ENCODE results near the gene APPBP2.
A peak's percentile ranks its signal among the peaks of the same experiment; 100 is the strongest.

APPBP2 gene, protein sequence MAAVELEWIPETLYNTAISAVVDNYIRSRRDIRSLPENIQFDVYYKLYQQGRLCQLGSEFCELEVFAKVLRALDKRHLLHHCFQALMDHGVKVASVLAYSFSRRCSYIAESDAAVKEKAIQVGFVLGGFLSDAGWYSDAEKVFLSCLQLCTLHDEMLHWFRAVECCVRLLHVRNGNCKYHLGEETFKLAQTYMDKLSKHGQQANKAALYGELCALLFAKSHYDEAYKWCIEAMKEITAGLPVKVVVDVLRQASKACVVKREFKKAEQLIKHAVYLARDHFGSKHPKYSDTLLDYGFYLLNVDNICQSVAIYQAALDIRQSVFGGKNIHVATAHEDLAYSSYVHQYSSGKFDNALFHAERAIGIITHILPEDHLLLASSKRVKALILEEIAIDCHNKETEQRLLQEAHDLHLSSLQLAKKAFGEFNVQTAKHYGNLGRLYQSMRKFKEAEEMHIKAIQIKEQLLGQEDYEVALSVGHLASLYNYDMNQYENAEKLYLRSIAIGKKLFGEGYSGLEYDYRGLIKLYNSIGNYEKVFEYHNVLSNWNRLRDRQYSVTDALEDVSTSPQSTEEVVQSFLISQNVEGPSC

DNA sequence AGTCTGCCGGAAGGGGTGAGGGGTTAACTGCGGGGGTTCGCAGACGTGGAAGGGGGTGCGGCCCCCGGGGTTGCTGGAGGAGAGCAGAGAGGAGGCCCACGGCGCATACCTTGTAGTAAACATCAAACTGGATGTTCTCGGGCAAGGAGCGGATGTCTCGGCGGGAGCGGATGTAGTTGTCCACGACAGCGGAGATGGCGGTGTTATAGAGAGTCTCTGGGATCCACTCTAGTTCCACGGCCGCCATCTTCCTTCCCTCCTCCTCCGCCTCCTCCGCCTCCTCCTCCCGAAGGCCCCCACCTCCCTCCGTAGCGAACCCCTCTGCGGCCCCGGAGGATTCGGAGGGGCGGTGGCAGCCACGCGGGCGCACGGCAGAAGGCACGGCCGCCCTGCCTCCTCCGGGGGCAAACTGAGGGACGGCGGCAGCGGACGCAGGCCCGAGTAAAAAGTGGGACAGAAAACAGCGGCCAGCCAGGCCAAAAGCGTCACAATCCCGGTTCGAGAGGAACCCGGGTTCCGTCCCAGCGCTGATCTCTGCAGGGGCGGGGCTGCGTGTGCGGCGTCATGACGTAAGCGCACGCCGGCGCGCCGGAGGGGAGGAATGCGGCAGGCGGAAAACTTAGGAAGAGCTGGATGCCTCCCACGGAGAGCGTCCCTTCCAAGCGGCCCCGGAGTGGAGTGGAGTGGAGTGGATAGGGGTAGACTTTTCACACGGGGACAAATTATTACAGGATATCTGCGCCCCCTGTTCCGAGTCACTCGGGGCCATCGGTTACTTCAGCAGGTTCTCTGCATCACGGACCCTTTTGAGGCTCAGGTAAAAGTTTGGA lies at the start of gene APPBP2:
TSS of gene APPBP2 (minus strand) at position 558 of the 830 bp plus-strand sequence. CDS start at position 247, 311 bp downstream.
- TF ChIP-seq, protein P1, sequence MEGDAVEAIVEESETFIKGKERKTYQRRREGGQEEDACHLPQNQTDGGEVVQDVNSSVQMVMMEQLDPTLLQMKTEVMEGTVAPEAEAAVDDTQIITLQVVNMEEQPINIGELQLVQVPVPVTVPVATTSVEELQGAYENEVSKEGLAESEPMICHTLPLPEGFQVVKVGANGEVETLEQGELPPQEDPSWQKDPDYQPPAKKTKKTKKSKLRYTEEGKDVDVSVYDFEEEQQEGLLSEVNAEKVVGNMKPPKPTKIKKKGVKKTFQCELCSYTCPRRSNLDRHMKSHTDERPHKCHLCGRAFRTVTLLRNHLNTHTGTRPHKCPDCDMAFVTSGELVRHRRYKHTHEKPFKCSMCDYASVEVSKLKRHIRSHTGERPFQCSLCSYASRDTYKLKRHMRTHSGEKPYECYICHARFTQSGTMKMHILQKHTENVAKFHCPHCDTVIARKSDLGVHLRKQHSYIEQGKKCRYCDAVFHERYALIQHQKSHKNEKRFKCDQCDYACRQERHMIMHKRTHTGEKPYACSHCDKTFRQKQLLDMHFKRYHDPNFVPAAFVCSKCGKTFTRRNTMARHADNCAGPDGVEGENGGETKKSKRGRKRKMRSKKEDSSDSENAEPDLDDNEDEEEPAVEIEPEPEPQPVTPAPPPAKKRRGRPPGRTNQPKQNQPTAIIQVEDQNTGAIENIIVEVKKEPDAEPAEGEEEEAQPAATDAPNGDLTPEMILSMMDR (IDR thresholded peaks at IDR 0.05; ENCODE audit: low read depth, low read length) = no peak
- DNase-seq (ENCODE audit: extremely low read depth, low read depth) = peak; percentile 71

DNA sequence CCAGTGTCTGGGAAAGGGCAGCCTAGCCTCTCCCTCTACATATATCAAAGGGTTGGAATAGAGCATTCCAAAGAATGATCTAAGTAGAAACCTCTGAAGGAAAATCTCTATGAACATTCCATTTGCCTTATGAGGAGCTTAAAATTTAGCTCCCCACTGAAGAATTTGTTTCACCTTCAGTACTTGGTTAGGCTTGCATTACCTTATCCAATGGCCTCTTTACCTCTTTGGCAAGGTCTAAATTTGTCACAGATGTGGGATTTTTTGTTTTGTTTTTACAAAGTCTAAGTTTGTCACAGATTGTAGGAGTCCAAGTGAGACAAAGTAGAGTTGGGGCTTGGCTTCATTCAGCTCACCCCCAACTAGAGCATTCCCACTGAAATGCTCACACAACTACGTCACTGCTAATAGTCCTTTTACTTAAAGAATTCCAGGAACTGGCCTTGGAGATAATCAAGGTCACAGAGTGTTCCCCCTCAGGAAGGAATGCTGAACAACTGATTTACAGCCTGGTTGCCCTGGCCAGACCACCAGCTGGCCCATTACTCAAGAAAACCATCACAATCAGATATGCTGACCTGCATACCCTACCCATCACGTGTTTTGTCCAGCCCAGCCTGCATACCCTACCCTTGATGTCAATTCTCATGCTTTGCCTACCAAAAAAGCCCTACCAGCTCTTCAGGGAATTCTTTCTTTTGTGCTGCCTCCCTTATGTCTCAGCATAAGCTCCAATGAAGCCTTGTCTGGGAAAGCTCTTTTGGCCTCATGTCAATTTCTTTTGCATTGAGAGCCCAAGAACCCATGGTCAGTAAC lies 47.4 kb upstream of the APPBP2 start:
- TF ChIP-seq, protein P1 (IDR thresholded peaks at IDR 0.05; ENCODE audit: low read depth, low read length) = no peak
- no peak for DNase-seq (ENCODE audit: extremely low read depth, low read depth)

DNA sequence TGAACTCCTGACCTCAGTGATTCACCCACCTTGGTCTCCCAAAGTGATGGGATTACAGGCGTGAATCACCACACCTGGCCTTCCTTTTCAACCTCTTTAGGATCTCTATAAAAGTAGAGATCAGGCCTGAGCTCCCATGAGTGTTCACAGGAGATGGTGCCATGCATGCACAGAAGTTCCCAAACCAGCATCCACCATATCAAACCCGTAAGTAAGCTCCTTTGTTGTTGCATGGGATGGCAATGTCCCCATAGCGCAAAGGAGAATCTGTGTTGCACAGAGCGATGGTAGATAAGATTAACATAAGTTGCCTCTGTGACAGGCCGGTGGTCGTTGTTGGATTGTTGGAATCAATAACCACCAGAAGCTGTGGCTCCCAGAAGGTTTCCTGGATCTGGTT lies 39.2 kb upstream of the APPBP2 start:
- TF ChIP-seq, protein P1 (IDR thresholded peaks at IDR 0.05; ENCODE audit: low read depth, low read length) = no peak
- no peak for DNase-seq (ENCODE audit: extremely low read depth, low read depth)

DNA sequence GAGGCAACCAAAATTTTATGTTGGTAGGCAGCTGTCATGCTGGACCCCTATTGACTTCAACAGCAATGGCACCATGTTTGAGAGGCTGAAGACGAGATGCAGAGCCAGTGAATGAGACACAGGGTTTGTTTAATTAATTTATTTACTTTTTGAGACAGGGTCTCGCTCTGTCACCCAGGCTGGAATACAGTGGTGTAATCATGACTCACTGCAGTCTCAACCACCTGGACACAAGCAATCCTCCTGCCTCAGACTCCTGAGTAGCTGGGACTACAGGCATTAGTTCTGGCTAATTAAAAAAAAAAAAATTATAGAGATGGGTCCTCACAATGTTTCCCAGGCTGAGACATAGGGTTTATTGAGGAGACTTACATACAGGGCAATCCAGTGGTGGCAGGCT lies 37.7 kb upstream of the APPBP2 start:
- TF ChIP-seq, protein P1 (IDR thresholded peaks at IDR 0.05; ENCODE audit: low read depth, low read length) = no peak
- DNase-seq (ENCODE audit: extremely low read depth, low read depth) = no peak

DNA sequence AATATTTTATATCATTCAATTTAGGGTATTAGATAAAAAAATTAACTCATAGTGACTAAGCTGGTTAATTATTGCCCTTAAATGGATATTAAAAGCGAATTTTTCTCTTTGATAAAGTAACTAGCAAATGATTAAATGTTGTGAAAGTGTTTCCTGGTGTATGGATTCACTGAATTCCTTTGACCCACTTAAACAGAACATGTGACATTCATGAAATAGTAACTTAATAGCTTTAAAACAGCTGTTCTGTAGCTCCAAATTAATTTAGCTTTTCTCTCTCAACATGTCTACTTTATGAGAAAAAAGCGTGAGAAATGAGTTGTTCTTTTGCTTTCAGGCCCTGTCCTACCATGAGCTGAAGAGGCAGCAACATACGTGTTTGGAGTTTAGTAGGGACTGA lies 36.4 kb upstream of the APPBP2 start:
- no peak for DNase-seq (ENCODE audit: extremely low read depth, low read depth)
- TF ChIP-seq, protein P1 (IDR thresholded peaks at IDR 0.05; ENCODE audit: low read depth, low read length) = no peak

DNA sequence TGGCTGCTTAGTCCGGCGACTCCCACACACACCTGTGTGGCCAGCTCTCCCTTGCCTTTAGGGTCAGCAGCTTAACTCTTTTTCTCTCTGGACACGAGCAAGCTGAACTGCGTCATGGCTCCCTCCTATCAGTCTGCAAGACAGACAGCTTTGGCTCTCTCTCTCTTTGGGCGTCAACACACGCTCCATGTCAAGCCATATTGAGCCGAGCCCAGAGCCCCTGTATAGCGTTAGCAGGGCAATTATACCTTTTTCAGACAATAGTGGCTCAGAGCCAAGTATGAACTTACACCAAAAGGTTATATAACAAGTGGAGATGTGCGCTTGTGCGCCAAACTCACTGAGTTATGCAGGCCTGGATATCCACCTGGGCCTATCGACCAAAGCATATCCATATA lies 34.8 kb upstream of the APPBP2 start:
- TF ChIP-seq, protein P1 (IDR thresholded peaks at IDR 0.05; ENCODE audit: low read depth, low read length) = no peak
- no peak for DNase-seq (ENCODE audit: extremely low read depth, low read depth)

Data from AG09319 (cell line).